ENCODE data around the gene TM9SF4.

The TM9SF4 gene

GRCh38 chr20:32216179-32217142 is 106.9 kb downstream of the TM9SF4 start:
- H3K4me3 ChIP-seq (ENCODE audit: low read depth, low read length): no peak overlapping the region
- no peak for TF ChIP-seq CTCF (IDR thresholded peaks at IDR 0.05; ENCODE audit: low read depth, low read length, missing control alignments)
- in situ Hi-C loops (cut with HindIII; ENCODE audit: low sequenced_read_pairs): no loop called here
- no peak for DNase-seq (ENCODE audit: low read depth)
